Colonic mucosa (tissue), 4 donors: ENCODE data around the gene LBX2. TPM values are rescaled to one million over a fixed set of nuclear protein-coding genes. Genes with fewer than 3 reads are reported as not detected.
"Not testable (repeated sequence)": the region's sequence is repeated elsewhere in the genome, so short reads cannot be mapped to it uniquely, and the experiment has no call there.

Source experiments
- DNase-seq: peaks from one replicate; pipeline ENCODE4 v3.0.0-alpha.2; 2020
- H3K27ac ChIP-seq: fragments of 200-600 bp; one replicate; pipeline ENCODE4 v1.8.0; 2021
- H3K27me3 ChIP-seq: fragments of 200-600 bp; one replicate; pipeline ENCODE4 v1.8.0; 2021
- H3K36me3 ChIP-seq: fragments of 200-600 bp; one replicate; pipeline ENCODE4 v1.8.0; 2021
- H3K4me1 ChIP-seq: fragments of 200-600 bp; one replicate; pipeline ENCODE4 v1.8.0; 2021; ENCODE audit warnings: mild to moderate bottlenecking
- H3K4me3 ChIP-seq: fragments of 200-600 bp; one replicate; pipeline ENCODE4 v1.8.0; 2021
- H3K9ac ChIP-seq, 2 donors: one replicate each; pipeline ENCODE4 v1.7.0; 2013; ENCODE audit warnings: control low read depth in 2 of 2, low read depth in 2 of 2, low read length in 2 of 2
- H3K9me3 ChIP-seq: fragments of 200-600 bp; one replicate; pipeline ENCODE4 v1.8.0; 2021
- CTCF ChIP-seq: fragments of 200-600 bp; IDR thresholded peaks from one replicate; pipeline ENCODE4 v1.8.0; 2022; ENCODE audit warnings: antibody characterized with exemption, mild to moderate bottlenecking
- intact Hi-C: fragments of 100-400 bp; cut with DNase I; formaldehyde crosslinking; loops from one replicate; pipeline ENCODE4 v1.14.1; 2022
- total RNA-seq, 2 donors: library from RNA; stranded (reverse); fragmentation: NEBNext Ultra II Directional in 1 of 2; extraction: Animal tissue kit (Norgen Biotek cat#: 25700) in 1 of 2; gene quantifications; one replicate each; pipeline ENCODE4 v1.2.1, GENCODE V29; 2021
- donor health status: healthy.
- donor health status: DM: no; HTN: no; CAD: no.
- donor health status: DM: no; HTN: no; CAD: no.

The LBX2 gene
- total RNA-seq, 2 donors from 2014 or later: 0.50 to 0.99 TPM

DNA sequence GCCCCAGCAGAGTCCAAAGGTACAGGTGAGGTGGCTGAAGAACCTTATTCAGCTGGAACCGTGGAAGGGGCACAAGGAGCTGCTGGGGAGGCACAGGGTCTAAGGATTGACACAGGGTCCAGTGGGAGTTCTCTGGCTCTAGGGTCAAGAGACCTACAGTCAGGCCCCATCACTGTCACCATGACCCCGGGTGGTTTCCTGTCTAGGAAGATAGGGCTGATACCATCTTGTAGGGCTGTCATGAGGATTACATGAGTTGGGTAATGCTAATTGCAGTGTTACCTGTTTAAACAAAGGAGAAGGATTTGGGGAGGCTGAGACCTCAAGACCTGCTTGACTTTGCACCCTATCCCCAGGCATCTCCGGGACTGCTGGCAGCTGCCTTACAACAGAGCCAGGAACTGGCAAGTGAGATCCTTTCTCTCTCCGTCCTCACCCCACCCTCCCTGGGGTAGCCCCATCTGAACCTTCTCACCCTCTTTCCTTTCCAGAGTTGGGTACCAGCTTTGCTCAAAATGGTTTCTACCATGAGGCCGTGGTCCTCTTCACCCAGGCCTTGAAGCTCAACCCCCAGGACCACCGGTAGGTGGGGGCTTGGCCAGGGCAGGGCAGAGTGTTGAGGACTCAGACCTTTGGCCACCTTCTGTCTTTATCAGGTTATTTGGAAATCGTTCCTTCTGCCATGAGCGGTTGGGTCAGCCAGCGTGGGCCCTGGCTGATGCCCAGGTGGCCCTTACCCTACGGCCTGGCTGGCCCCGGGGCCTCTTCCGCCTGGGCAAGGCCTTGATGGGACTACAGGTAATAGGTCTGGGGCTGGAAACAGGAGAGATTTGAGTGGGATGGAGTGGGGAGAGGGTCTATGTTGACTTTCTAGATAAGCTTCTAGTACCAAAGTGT lies 7.5 kb downstream of the LBX2 start:
- H3K27ac ChIP-seq: no peak overlapping the region
- no peaks in the 10 kb centered on the region for H3K36me3 ChIP-seq
- H3K4me3 ChIP-seq: no peak overlapping the region
- TF ChIP-seq CTCF: no peak
- H3K27me3 ChIP-seq: no peaks in the 10 kb centered on the region
- intact Hi-C loops: no loop called here
- DNase-seq: no peak
- no peaks in the 10 kb centered on the region for H3K9me3 ChIP-seq
- no peak overlapping the region for H3K9ac ChIP-seq
- no peaks in the 10 kb centered on the region for H3K4me1 ChIP-seq

DNA sequence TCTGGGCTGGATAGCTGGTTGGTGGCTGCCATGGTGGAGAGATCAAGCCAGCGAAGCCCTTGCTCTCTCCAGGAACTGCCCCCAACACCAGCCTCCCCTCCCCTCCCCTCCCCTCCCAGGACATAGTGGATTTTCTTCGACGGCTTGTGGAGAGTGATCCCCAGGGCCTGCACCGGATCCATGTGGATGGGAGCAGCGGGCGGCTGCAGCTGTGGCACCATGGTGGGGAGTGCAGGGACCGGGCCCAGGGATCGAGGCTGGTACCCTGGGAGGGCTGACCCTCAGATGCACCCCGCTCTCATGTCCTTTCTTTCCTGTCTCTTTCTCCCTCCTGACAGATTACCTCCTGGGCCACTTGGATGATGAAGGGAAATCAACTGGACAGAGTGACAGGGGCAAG lies 9.5 kb downstream of the LBX2 start:
- no peak overlapping the region for H3K27ac ChIP-seq
- H3K4me3 ChIP-seq: no peak overlapping the region
- H3K4me1 ChIP-seq: no peaks in the 10 kb centered on the region
- no peak for DNase-seq
- no peak overlapping the region for H3K9ac ChIP-seq
- no peaks in the 10 kb centered on the region for H3K9me3 ChIP-seq
- H3K27me3 ChIP-seq: no peaks in the 10 kb centered on the region
- intact Hi-C loops: loop anchor here (10.0 kb wide), 1 partner anchor 385 kb away; no protein-coding TSS in a partner anchor
- no peaks in the 10 kb centered on the region for H3K36me3 ChIP-seq
- no peak for TF ChIP-seq CTCF

DNA sequence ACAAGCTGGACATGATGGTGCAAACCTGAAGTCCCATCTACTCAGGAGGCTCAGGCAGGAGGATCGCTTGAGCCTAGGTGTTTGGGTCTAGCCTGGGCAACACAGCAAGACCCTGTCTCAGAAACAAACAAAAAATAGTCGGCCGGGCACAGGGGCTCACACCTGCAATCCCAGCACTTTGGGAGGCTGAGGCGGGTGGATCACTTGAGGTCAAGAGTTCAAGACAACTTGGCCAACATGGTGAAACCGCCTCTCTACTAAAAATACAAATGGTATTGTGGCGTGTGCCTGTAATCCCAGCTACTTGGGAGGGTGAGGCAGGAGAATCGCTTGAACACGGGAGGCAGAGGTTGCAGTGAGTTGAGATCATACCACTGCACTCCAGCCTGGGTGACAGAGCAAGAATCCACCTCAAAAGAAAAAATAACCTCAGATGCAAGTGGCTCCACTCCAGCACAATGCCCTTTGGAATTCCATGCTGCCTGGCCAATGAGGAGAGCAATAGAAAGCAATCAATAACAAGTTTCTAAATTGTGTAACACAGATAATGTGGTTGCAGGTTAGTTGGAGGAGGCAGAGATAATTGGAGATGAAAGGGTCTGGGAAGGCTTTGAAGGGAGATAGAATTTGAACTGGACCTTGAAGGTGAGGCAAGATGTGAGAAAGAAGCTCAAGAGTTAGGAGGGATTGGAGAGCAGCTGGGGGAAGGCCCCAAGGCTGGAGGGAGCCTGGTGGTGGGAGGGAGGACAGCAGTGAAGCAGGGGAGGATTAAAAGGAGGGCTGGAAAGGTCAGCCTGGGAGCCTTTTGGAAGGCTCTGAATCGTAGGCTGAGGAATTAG lies 10.5 kb downstream of the LBX2 start:
- Histone ChIP-seq H3K27ac (no peak overlapping the region), H3K4me3 (no peak overlapping the region), H3K4me1 (no peaks in the 10 kb centered on the region), H3K9me3 (no peaks in the 10 kb centered on the region), H3K9ac (no peak overlapping the region), H3K27me3 (no peaks in the 10 kb centered on the region), H3K36me3 (no peaks in the 10 kb centered on the region)
- DNase-seq: no peak
- no peak for TF ChIP-seq CTCF
- intact Hi-C loops: loop anchor here (10.0 kb wide), 1 partner anchor 386 kb away; no protein-coding TSS in a partner anchor

GRCh38 chr2:74486141-74486540 lies 13.3 kb downstream of the LBX2 start:
- H3K9ac ChIP-seq: no peak overlapping the region
- no peak overlapping the region for H3K27ac ChIP-seq
- no peak for DNase-seq
- H3K36me3 ChIP-seq: no peaks in the 10 kb centered on the region
- no peaks in the 10 kb centered on the region for H3K9me3 ChIP-seq
- peaks cover 7% of the 10 kb centered on the region for H3K4me1 ChIP-seq
- no peaks in the 10 kb centered on the region for H3K27me3 ChIP-seq
- H3K4me3 ChIP-seq: no peak overlapping the region
- intact Hi-C loops: loop anchor here (10.0 kb wide), 1 partner anchor 389 kb away; no protein-coding TSS in a partner anchor
- TF ChIP-seq CTCF: no peak

DNA sequence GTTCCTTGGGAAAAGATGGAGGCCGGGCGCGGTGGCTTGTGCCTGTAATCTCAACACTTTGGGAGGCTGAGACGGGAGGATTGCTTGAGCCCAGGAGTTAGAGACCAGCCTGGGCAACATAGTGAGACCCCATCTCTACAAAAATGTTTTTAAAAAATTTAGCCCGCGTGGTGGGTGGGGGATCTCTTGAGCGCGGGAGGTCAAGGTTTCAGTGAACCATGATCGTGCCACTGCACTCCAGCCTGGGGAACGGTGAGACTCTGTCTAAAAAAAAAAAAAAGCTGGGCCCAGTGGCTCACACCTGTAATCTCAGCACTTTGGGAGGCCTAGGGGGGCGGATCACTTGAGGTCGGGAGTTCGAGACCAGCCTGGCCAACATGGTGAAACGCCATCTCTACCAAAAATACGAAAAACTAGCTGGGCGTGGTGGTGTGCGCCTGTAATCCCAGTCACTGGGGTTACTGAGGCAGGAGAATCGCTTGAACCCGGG lies 15.7 kb downstream of the LBX2 start:
- peaks cover 16% of the 10 kb centered on the region for H3K4me1 ChIP-seq
- intact Hi-C loops: loop anchor here (2.0 to 10.0 kb wide), 3 partner anchors 49 to 391 kb away; no protein-coding TSS in a partner anchor
- H3K36me3 ChIP-seq, DNase-seq, H3K9me3 ChIP-seq, H3K27me3 ChIP-seq, H3K27ac ChIP-seq: not testable (repeated sequence)
- H3K9ac ChIP-seq: peak overlapping the region; percentile 63 to 79
- H3K4me3 ChIP-seq: peak overlapping the region; percentile 86
